Upper lobe of left lung (tissue), 6 donors: ENCODE data around the gene ERI3. TPM values are rescaled to one million over a fixed set of nuclear protein-coding genes. Genes with fewer than 3 reads are reported as not detected.
A peak's percentile ranks its signal among the peaks of the same experiment; 100 is the strongest.

Source experiments
- ATAC-seq, 2 donors: fragments of 200-7000 bp; cut with Tn5 transposase; one replicate each; pipeline ENCODE4 v1.9.1; 2022; ENCODE audit warnings: mild to moderate bottlenecking in 2 of 2, moderate library complexity in 2 of 2; ENCODE audit not compliant: low FRiP score in 2 of 2
- DNase-seq, 2 donors: peaks; one replicate each; pipeline ENCODE4 v3.0.0-alpha.2; 2019 to 2020
- H3K27ac ChIP-seq, 4 donors: fragments of 200-600 bp; sonication (generic); one replicate each; pipeline ENCODE4 v1.5.1; 2016 to 2019
- H3K27me3 ChIP-seq, 4 donors: fragments of 200-600 bp; sonication (generic); one replicate each; pipeline ENCODE4 v1.5.1; 2017 to 2019
- H3K36me3 ChIP-seq, 4 donors: fragments of 200-600 bp; sonication (generic); one replicate each; pipeline ENCODE4 v1.5.1; 2016 to 2019
- H3K4me1 ChIP-seq, 4 donors: fragments of 200-600 bp; sonication (generic); one replicate each; pipeline ENCODE4 v1.5.1; 2018 to 2019
- H3K4me3 ChIP-seq, 4 donors: fragments of 200-600 bp; sonication (generic); one replicate each; pipeline ENCODE4 v1.5.1; 2017 to 2019; ENCODE audit warnings: mild to moderate bottlenecking in 2 of 4, moderate library complexity in 1 of 4
- H3K9me3 ChIP-seq, 4 donors: fragments of 200-600 bp; sonication (generic); one replicate each; pipeline ENCODE4 v1.5.1; 2018 to 2019
- CTCF ChIP-seq, 6 experiments: fragments of 450-650 bp in 4 of 6; fragments of 200-600 bp in 2 of 6; sonication (generic) in 2 of 6; IDR thresholded peaks; one replicate each; pipeline ENCODE4 v1.5.1; 2016 to 2019; ENCODE audit warnings: antibody characterized with exemption in 6 of 6
- EP300 ChIP-seq, 4 donors: sonication (generic); formaldehyde crosslinking; IDR thresholded peaks; one replicate each; pipeline ENCODE4 v1.5.1; 2017; ENCODE audit warnings: antibody characterized with exemption in 4 of 4, control low read depth in 2 of 4
- POLR2A ChIP-seq, 4 donors: fragments of 450-650 bp; IDR thresholded peaks; one replicate each; pipeline ENCODE4 v1.5.1; 2016 to 2017; ENCODE audit warnings: antibody characterized with exemption in 4 of 4, mild to moderate bottlenecking in 2 of 4
- POLR2AphosphoS5 ChIP-seq, 2 donors: sonication (generic); formaldehyde crosslinking; IDR thresholded peaks; one replicate each; pipeline ENCODE4 v1.5.1; 2017; ENCODE audit warnings: antibody characterized with exemption in 2 of 2
- WGBS, 2 donors: methylation state at CpG; one replicate each; pipeline ENCODE4 v1.1.5; 2017 to 2018; 5-methylcytosine and 5-hydroxymethylcytosine counted together
- total RNA-seq, 6 donors: library from RNA; depleted of rRNA in 4 of 6; stranded (reverse); fragments of >200 nt in 4 of 6; gene quantifications; one replicate each; pipeline versions ENCODE4 v1.1.0 to v1.2.1, GENCODE V29; 2016 to 2021
- donor health status: DM: no; HTN: no; CAD: no; lungs with moderate emphysema.
- donor health status: DM: no; HTN: yes; CAD: no; lungs with severe emphysema.

ERI3 gene
- total RNA-seq, 6 donors from 2014 or later: 27.0 to 43.7 (median 39.3) TPM

GRCh38 chr1:44220755-44221154 is 134.3 kb downstream of the ERI3 start:
- H3K36me3 ChIP-seq: peaks cover 29 to 62% (median 50%) of the 10 kb centered on the region in 4 donors
- no peak for ATAC-seq
- WGBS, 2 donors: 84% methylated on average over 10 of the region's 10 CpGs; no CpG with 5 or more reads in 1 of the 2 donors

GRCh38 chr1:44220001-44220751 is 134.9 kb downstream of the ERI3 start:
- Histone ChIP-seq H3K4me3 (no peak overlapping the region), H3K4me1 (peaks cover 0 to 3% (median 0%) of the 10 kb centered on the region in 4 donors), H3K27me3 (no peaks in the 10 kb centered on the region), H3K36me3 (peaks cover 29 to 68% (median 49%) of the 10 kb centered on the region in 4 donors), H3K9me3 (no peaks in the 10 kb centered on the region), H3K27ac (no peak overlapping the region)
- WGBS, 2 donors: 64 to 74% methylated on average over 19 to 30 of the region's 31 CpGs
- peak in 1 of 2 donors; percentile 71 for DNase-seq
- no peak for ATAC-seq
- TF ChIP-seq EP300 (IDR thresholded peaks at IDR 0.05) (no peak), POLR2AphosphoS5 (IDR thresholded peaks at IDR 0.05) (no peak), CTCF (IDR thresholded peaks at IDR 0.05) (no peak), POLR2A (IDR thresholded peaks at IDR 0.05) (no peak)

More at GRCh38 chr1:44220755-44221154, 134.3 kb downstream of the ERI3 start:
- H3K4me3 ChIP-seq: no peak overlapping the region
- no peak for DNase-seq
- no peaks in the 10 kb centered on the region for H3K27me3 ChIP-seq
- H3K27ac ChIP-seq: no peak overlapping the region
- H3K4me1 ChIP-seq: peaks cover 0 to 3% (median 0%) of the 10 kb centered on the region in 4 donors
- TF ChIP-seq POLR2AphosphoS5 (IDR thresholded peaks at IDR 0.05): no peak
- TF ChIP-seq CTCF (IDR thresholded peaks at IDR 0.05): no peak
- no peak for TF ChIP-seq EP300 (IDR thresholded peaks at IDR 0.05)
- TF ChIP-seq POLR2A (IDR thresholded peaks at IDR 0.05): no peak
- H3K9me3 ChIP-seq: no peaks in the 10 kb centered on the region

- Histone ChIP-seq H3K36me3 (peaks cover 29 to 71% (median 51%) of the 10 kb centered on the region in 4 donors), H3K4me3 (no peak overlapping the region), H3K27me3 (no peaks in the 10 kb centered on the region), H3K27ac (no peak overlapping the region), H3K9me3 (no peaks in the 10 kb centered on the region), H3K4me1 (peaks cover 1 to 9% (median 3%) of the 10 kb centered on the region in 4 donors)
- ATAC-seq (no peak), DNase-seq (no peak)
- 83 to 93% methylated on average over 2 to 6 of the region's 6 CpGs for WGBS, 2 donors
- TF ChIP-seq EP300 (IDR thresholded peaks at IDR 0.05) (no peak), POLR2A (IDR thresholded peaks at IDR 0.05) (no peak), POLR2AphosphoS5 (IDR thresholded peaks at IDR 0.05) (no peak), CTCF (IDR thresholded peaks at IDR 0.05) (no peak)
These were observed 135.8 kb downstream of the ERI3 start for GRCh38 chr1:44219301-44219626.

- Histone ChIP-seq H3K4me3 (no peak overlapping the region), H3K27me3 (no peaks in the 10 kb centered on the region), H3K9me3 (no peaks in the 10 kb centered on the region), H3K36me3 (peaks cover 29 to 71% (median 51%) of the 10 kb centered on the region in 4 donors), H3K4me1 (peaks cover 6 to 14% (median 9%) of the 10 kb centered on the region in 4 donors), H3K27ac (no peak overlapping the region)
- DNase-seq: peak in 1 of 2 donors; percentile 33
- 95% methylated on average over 23 to 24 of the region's 24 CpGs for WGBS, 2 donors
- ATAC-seq: no peak
- no peak for TF ChIP-seq POLR2A (IDR thresholded peaks at IDR 0.05)
- no peak for TF ChIP-seq POLR2AphosphoS5 (IDR thresholded peaks at IDR 0.05)
- TF ChIP-seq EP300 (IDR thresholded peaks at IDR 0.05): no peak
- TF ChIP-seq CTCF (IDR thresholded peaks at IDR 0.05): no peak
These were observed 136.4 kb downstream of the ERI3 start for GRCh38 chr1:44218503-44219300.
